Aorta (tissue), 5 donors: Measurements from ENCODE around the gene NUBP1. TPM values are rescaled to one million over a fixed set of nuclear protein-coding genes. Genes with fewer than 3 reads are reported as not detected.
A peak's percentile ranks its signal among the peaks of the same experiment; 100 is the strongest.

Experiments
- ATAC-seq: fragments of 200-7000 bp; cut with Tn5 transposase; one replicate; pipeline ENCODE4 v1.9.1; 2022; ENCODE audit warnings: moderate library complexity; ENCODE audit not compliant: low FRiP score
- DNase-seq, 2 donors: peaks; one replicate each; pipeline ENCODE4 v3.0.0-alpha.2; 2020
- H3K27ac ChIP-seq, 2 donors: one replicate each; pipeline ENCODE4 v1.5.1; 2013; ENCODE audit warnings: low read length in 2 of 2, mild to moderate bottlenecking in 2 of 2, moderate library complexity in 2 of 2, control low read depth in 1 of 2, inconsistent platforms in 1 of 2, low read depth in 1 of 2
- H3K27me3 ChIP-seq, 2 donors: one replicate each; pipeline ENCODE4 v1.6.1; 2013; ENCODE audit warnings: control low read depth in 1 of 2, low read length in 1 of 2, mild to moderate bottlenecking in 1 of 2, moderate library complexity in 1 of 2; ENCODE audit not compliant: insufficient read depth in 2 of 2, control insufficient read depth in 1 of 2
- H3K36me3 ChIP-seq, 2 donors: one replicate each; pipeline ENCODE4 v1.6.1; 2013; ENCODE audit warnings: control low read depth in 1 of 2, low read length in 1 of 2, mild to moderate bottlenecking in 1 of 2; ENCODE audit not compliant: insufficient read depth in 2 of 2, control insufficient read depth in 1 of 2
- H3K4me1 ChIP-seq, 2 donors: one replicate each; pipeline ENCODE4 v1.6.1; 2013; ENCODE audit warnings: low read length in 2 of 2, control low read depth in 1 of 2, mild to moderate bottlenecking in 1 of 2, moderate library complexity in 1 of 2; ENCODE audit not compliant: insufficient read depth in 2 of 2, control insufficient read depth in 1 of 2
- H3K4me3 ChIP-seq, 2 donors: one replicate each; pipeline ENCODE4 v1.5.1; 2013; ENCODE audit warnings: low read length in 2 of 2, control low read depth in 1 of 2, mild to moderate bottlenecking in 1 of 2
- H3K9me3 ChIP-seq: one replicate; pipeline ENCODE4 v1.6.1; 2013; ENCODE audit warnings: mild to moderate bottlenecking, low read length; ENCODE audit not compliant: control insufficient read depth
- WGBS, 2 donors: extraction: QIAGEN DNeasy Blood & Tissue Kit; methylation state at CpG; one replicate each; pipeline ENCODE4 v1.1.7; 2013; 5-methylcytosine and 5-hydroxymethylcytosine counted together
- intact Hi-C, 2 donors: fragments of 100-400 bp; cut with DNase I; formaldehyde crosslinking; loops; one replicate each; pipeline versions ENCODE4 v1.14.2 to v1.15.0; 2022
- polyA plus RNA-seq, 2 donors: library from polyadenylated mRNA; stranded (reverse); fragments of 200-250 nt; gene quantifications; one replicate each; pipeline ENCODE4 v1.2.3, GENCODE V29; 2013
- total RNA-seq, 2 donors: library from RNA; stranded (reverse); fragmentation: NEBNext Ultra II Directional; extraction: Animal tissue kit (Norgen Biotek cat#: 25700); gene quantifications; one replicate each; pipeline ENCODE4 v1.2.1, GENCODE V29; 2021
- donor health status: healthy with polysubstance abuse.
- donor health status: Bipolar disorder and iron deficiency.
- donor health status: DM: no; HTN: no; CAD: no.
- donor health status: DM: no; HTN: no; CAD: no.
- donor health status: DM: yes; HTN: yes; CAD: no.

The NUBP1 gene
- total and polyA plus RNA-seq, 4 donors, result 29.6 to 37.2 (median 31.3) TPM

- Histone ChIP-seq H3K4me1 (peaks cover 0 to 6% of the 10 kb centered on the region in 2 donors), H3K36me3 (no peaks in the 10 kb centered on the region), H3K27ac (peak overlapping the region in 1 of 2 donors; percentile 68), H3K27me3 (no peaks in the 10 kb centered on the region), H3K4me3 (no peak overlapping the region), H3K9me3 (no peaks in the 10 kb centered on the region)
- 11% methylated on average over 4 of the region's 4 CpGs for WGBS, 2 donors
- ATAC-seq, result no peak
- intact Hi-C loops, result loop anchor here in 1 of 2 donors (5.0 kb wide), 1 partner anchor 180 kb away; no protein-coding TSS in a partner anchor
- peak in 1 of 2 donors; percentile 82 for DNase-seq
Observed at GRCh38 chr16:10741844-10742243, 1.8 kb upstream of the NUBP1 start.

GRCh38 chr16:10743227-10743609 lies 424 bp upstream of the NUBP1 start:
- H3K4me3 ChIP-seq, result no peak overlapping the region
- H3K36me3 ChIP-seq, result no peaks in the 10 kb centered on the region
- intact Hi-C loops, result loop anchor here in 1 of 2 donors (5.0 kb wide), 1 partner anchor 179 kb away; no protein-coding TSS in a partner anchor
- H3K27ac ChIP-seq, result no peak overlapping the region
- DNase-seq, result no peak
- no peaks in the 10 kb centered on the region for H3K9me3 ChIP-seq
- 36 to 38% methylated on average over 5 of the region's 5 CpGs for WGBS, 2 donors
- no peak for ATAC-seq
- peaks cover 0 to 5% of the 10 kb centered on the region in 2 donors for H3K4me1 ChIP-seq
- H3K27me3 ChIP-seq, result no peaks in the 10 kb centered on the region

GRCh38 chr16:10744370-10745030 lies 858 bp downstream of the NUBP1 start:
- H3K36me3 ChIP-seq, result no peaks in the 10 kb centered on the region
- no peaks in the 10 kb centered on the region for H3K9me3 ChIP-seq
- H3K27ac ChIP-seq, result peak overlapping the region; percentile 9 to 73
- peak overlapping the region in 1 of 2 donors; percentile 27 for H3K4me3 ChIP-seq
- peaks cover 0 to 2% of the 10 kb centered on the region in 2 donors for H3K4me1 ChIP-seq
- ATAC-seq (peak; percentile 12), DNase-seq (peak; percentile 67 to 74)
- 34 to 35% methylated on average over 17 of the region's 17 CpGs for WGBS, 2 donors
- no peaks in the 10 kb centered on the region for H3K27me3 ChIP-seq
- intact Hi-C loops, result loop anchor here (2.0 to 5.0 kb wide), 2 partner anchors 84 to 178 kb away; no protein-coding TSS in a partner anchor

GRCh38 chr16:10745841-10746240 lies 2.2 kb downstream of the NUBP1 start:
- intact Hi-C loops, result loop anchor here (2.0 kb wide), 1 partner anchor 83 kb away; no protein-coding TSS in a partner anchor
- peaks cover 0 to 2% of the 10 kb centered on the region in 2 donors for H3K4me1 ChIP-seq
- H3K9me3 ChIP-seq, result no peaks in the 10 kb centered on the region
- no peaks in the 10 kb centered on the region for H3K36me3 ChIP-seq
- no peak overlapping the region for H3K4me3 ChIP-seq
- no peak for DNase-seq
- no peak overlapping the region for H3K27ac ChIP-seq
- ATAC-seq, result no peak
- WGBS, 2 donors, result 50 to 56% methylated on average over 2 of the region's 2 CpGs
- H3K27me3 ChIP-seq, result no peaks in the 10 kb centered on the region

GRCh38 chr16:10750793-10751192 lies 7.2 kb downstream of the NUBP1 start:
- intact Hi-C loops, result no loop called here

GRCh38 chr16:10751291-10751697 lies 7.7 kb downstream of the NUBP1 start:
- H3K36me3 ChIP-seq, result no peaks in the 10 kb centered on the region
- intact Hi-C loops, result no loop called here
- no peaks in the 10 kb centered on the region for H3K9me3 ChIP-seq
- DNase-seq (no peak), ATAC-seq (no peak)
- no peak overlapping the region for H3K4me3 ChIP-seq
- H3K27me3 ChIP-seq, result no peaks in the 10 kb centered on the region
- H3K4me1 ChIP-seq, result no peaks in the 10 kb centered on the region
- H3K27ac ChIP-seq, result no peak overlapping the region
- WGBS, 2 donors, result 75 to 78% methylated on average over 13 of the region's 13 CpGs

More at GRCh38 chr16:10750793-10751192, 7.2 kb downstream of the NUBP1 start:
- no peaks in the 10 kb centered on the region for H3K27me3 ChIP-seq
- no peak for DNase-seq
- WGBS, 2 donors, result 85 to 87% methylated on average over 11 of the region's 11 CpGs
- no peak overlapping the region for H3K27ac ChIP-seq
- H3K9me3 ChIP-seq, result no peaks in the 10 kb centered on the region
- peaks cover 0 to 1% of the 10 kb centered on the region in 2 donors for H3K4me1 ChIP-seq
- no peaks in the 10 kb centered on the region for H3K36me3 ChIP-seq
- no peak overlapping the region for H3K4me3 ChIP-seq
- no peak for ATAC-seq

GRCh38 chr16:10752843-10753523 lies 9.3 kb downstream of the NUBP1 start:
- Histone ChIP-seq H3K27ac (no peak overlapping the region), H3K9me3 (no peaks in the 10 kb centered on the region), H3K36me3 (peaks cover 0 to 2% of the 10 kb centered on the region in 2 donors), H3K4me3 (no peak overlapping the region), H3K4me1 (no peaks in the 10 kb centered on the region), H3K27me3 (no peaks in the 10 kb centered on the region)
- ATAC-seq (no peak), DNase-seq (peak; percentile 80 to 91)
- intact Hi-C loops, result no loop called here
- WGBS, 2 donors, result 87 to 92% methylated on average over 10 of the region's 10 CpGs

- 93 to 97% methylated on average over 7 of the region's 7 CpGs for WGBS, 2 donors
- H3K36me3 ChIP-seq, result peaks cover 0 to 2% of the 10 kb centered on the region in 2 donors
- intact Hi-C loops, result no loop called here
Observed at GRCh38 chr16:10753670-10754069, 10.0 kb downstream of the NUBP1 start.

More at GRCh38 chr16:10753670-10754069, 10.0 kb downstream of the NUBP1 start:
- Histone ChIP-seq H3K4me1 (no peaks in the 10 kb centered on the region), H3K4me3 (no peak overlapping the region), H3K9me3 (no peaks in the 10 kb centered on the region), H3K27ac (no peak overlapping the region), H3K27me3 (no peaks in the 10 kb centered on the region)
- DNase-seq (peak in 1 of 2 donors; percentile 39), ATAC-seq (no peak)
